Transverse colon (tissue), 4 donors: ENCODE results near the gene TUT4. TPM values are rescaled to one million over a fixed set of nuclear protein-coding genes. Genes with fewer than 3 reads are reported as not detected.
A peak's percentile ranks its signal among the peaks of the same experiment; 100 is the strongest.

ENCODE experiments used
- DNase-seq: peaks from one replicate; pipeline ENCODE4 v3.0.0-alpha.2; 2019
- H3K27ac ChIP-seq, 4 donors: fragments of 200-600 bp; sonication (generic); 2 replicates each; pipeline ENCODE4 v1.5.1; 2016 to 2018; ENCODE audit warnings: inconsistent platforms in 4 of 4
- H3K27me3 ChIP-seq: fragments of 200-600 bp; sonication (generic); 2 replicates; pipeline ENCODE4 v1.5.1; 2017; ENCODE audit warnings: inconsistent platforms
- H3K36me3 ChIP-seq, 4 donors: fragments of 200-600 bp; sonication (generic); 2 replicates each; pipeline ENCODE4 v1.5.1; 2017 to 2019; ENCODE audit warnings: inconsistent platforms in 4 of 4
- H3K4me1 ChIP-seq, 4 donors: fragments of 200-600 bp; sonication (generic); 2 replicates each; pipeline ENCODE4 v1.5.1; 2017 to 2020; ENCODE audit warnings: inconsistent platforms in 4 of 4
- H3K4me3 ChIP-seq, 4 donors: fragments of 200-600 bp; sonication (generic); 1 replicate in 1 of 4; 2 replicates in 3 of 4; pipeline versions ENCODE4 v1.5.1 to v1.6.1; 2017 to 2019; ENCODE audit warnings: inconsistent platforms in 4 of 4
- H3K9me3 ChIP-seq, 2 donors: fragments of 200-600 bp; sonication (generic); 2 replicates each; pipeline ENCODE4 v1.5.1; 2017 to 2019; ENCODE audit warnings: inconsistent platforms in 2 of 2
- CTCF ChIP-seq, 5 experiments: fragments of 200-600 bp in 3 of 5; fragments of 450-650 bp in 2 of 5; sonication (generic) in 3 of 5; IDR thresholded peaks; 1 replicate in 2 of 5; 2 replicates in 3 of 5; pipeline ENCODE4 v1.5.1; 2016 to 2017; ENCODE audit warnings: antibody characterized with exemption in 5 of 5, inconsistent platforms in 3 of 5, mild to moderate bottlenecking in 2 of 5, moderate library complexity in 1 of 5
- EP300 ChIP-seq: sonication (generic); formaldehyde crosslinking; IDR thresholded peaks from one replicate; pipeline ENCODE4 v1.6.1; 2017; ENCODE audit warnings: antibody characterized with exemption, low read depth
- POLR2A ChIP-seq: fragments of 450-650 bp; IDR thresholded peaks from one replicate; pipeline ENCODE4 v1.6.1; 2016; ENCODE audit warnings: antibody characterized with exemption, mild to moderate bottlenecking, moderate library complexity
- POLR2AphosphoS5 ChIP-seq, 3 donors: sonication (generic); formaldehyde crosslinking; IDR thresholded peaks; one replicate each; pipeline ENCODE4 v1.6.1; 2016; ENCODE audit warnings: antibody characterized with exemption in 3 of 3
- WGBS, 2 donors: methylation state at CpG; one replicate each; pipeline ENCODE4 v1.1.5; 2018; ENCODE audit warnings: low coverage in 1 of 2; 5-methylcytosine and 5-hydroxymethylcytosine counted together
- in situ Hi-C, 4 donors: fragments of 200-750 bp; cut with MboI; loops; one replicate each; pipeline versions ENCODE4 v1.15.0 to v1.15.1; 2017; ENCODE audit warnings: low sequenced_read_pairs in 3 of 4, low pct_ligation_motif_present in 1 of 4, low pct_unique_long_range_greater_than_20kb in 1 of 4
- intact Hi-C: fragments of 100-400 bp; cut with DNase I; formaldehyde crosslinking; loops from one replicate; pipeline ENCODE4 v1.15.1; 2023; ENCODE audit warnings: low total_unique reads
- total RNA-seq, 4 donors: library from RNA; depleted of rRNA; stranded (reverse); fragments of >200 nt; gene quantifications; one replicate each; pipeline ENCODE4 v1.1.0, GENCODE V29; 2016

Gene TUT4
- total RNA-seq, 4 donors from 2014 or later = 12.3 to 55.3 (median 27.4) TPM

- Histone ChIP-seq H3K4me3 (no peak overlapping the region), H3K36me3 (no peaks in the 10 kb centered on the region), H3K9me3 (no peaks in the 10 kb centered on the region), H3K27me3 (no peaks in the 10 kb centered on the region), H3K4me1 (peaks cover 0 to 31% (median 17%) of the 10 kb centered on the region in 4 donors), H3K27ac (peak overlapping the region in 1 of 4 donors; percentile 4)
- in situ Hi-C loops (no loop called here), intact Hi-C loops (no loop called here)
- WGBS, 2 donors = 13 to 43% methylated on average over 1 to 3 of the region's 3 CpGs
- DNase-seq = no peak
- TF ChIP-seq POLR2AphosphoS5 (IDR thresholded peaks at IDR 0.05) = no peak
- no peak for TF ChIP-seq EP300
- no peak for TF ChIP-seq POLR2A
- TF ChIP-seq CTCF (IDR thresholded peaks at IDR 0.05) = no peak
Observed at GRCh38 chr1:52554756-52555155, 1.9 kb upstream of the TUT4 start.

- Histone ChIP-seq H3K4me1 (peaks cover 0 to 31% (median 17%) of the 10 kb centered on the region in 4 donors), H3K36me3 (no peaks in the 10 kb centered on the region), H3K9me3 (no peaks in the 10 kb centered on the region), H3K27me3 (no peaks in the 10 kb centered on the region), H3K27ac (peak overlapping the region in 2 of 4 donors; percentile 93 to 94), H3K4me3 (peak overlapping the region in 1 of 4 donors; percentile 95)
- intact Hi-C loops = no loop called here
- TF ChIP-seq POLR2AphosphoS5 (IDR thresholded peaks at IDR 0.05) (no peak), CTCF (IDR thresholded peaks at IDR 0.05) (no peak), POLR2A (no peak), EP300 (no peak)
- DNase-seq = no peak
- in situ Hi-C loops = no loop called here
- WGBS, 2 donors = 80 to 89% methylated on average over 4 to 6 of the region's 6 CpGs
Observed at GRCh38 chr1:52554267-52554640, 1.4 kb upstream of the TUT4 start.

GRCh38 chr1:52553362-52554266 lies 722 bp upstream of the TUT4 start:
- peak; percentile 86 for DNase-seq
- intact Hi-C loops (no loop called here), in situ Hi-C loops (no loop called here)
- 6 to 53% methylated on average over 5 to 66 of the region's 66 CpGs for WGBS, 2 donors
- H3K4me3 ChIP-seq = peak overlapping the region; percentile 77 to 95 (median 86)
- H3K9me3 ChIP-seq = no peaks in the 10 kb centered on the region
- H3K27me3 ChIP-seq = no peaks in the 10 kb centered on the region
- H3K27ac ChIP-seq = peak overlapping the region; percentile 88 to 95 (median 94)
- no peak for TF ChIP-seq EP300
- no peak for TF ChIP-seq CTCF (IDR thresholded peaks at IDR 0.05)
- TF ChIP-seq POLR2AphosphoS5 (IDR thresholded peaks at IDR 0.05) = peak in 2 of 3 donors; percentile 5 to 26
- TF ChIP-seq POLR2A = peak; percentile 28
- no peaks in the 10 kb centered on the region for H3K36me3 ChIP-seq
- peaks cover 0 to 31% (median 17%) of the 10 kb centered on the region in 4 donors for H3K4me1 ChIP-seq

- H3K4me1 ChIP-seq = peaks cover 0 to 31% (median 17%) of the 10 kb centered on the region in 4 donors
Observed at GRCh38 chr1:52552236-52552504, 722 bp downstream of the TUT4 start.

More at GRCh38 chr1:52552236-52552504, 722 bp downstream of the TUT4 start:
- no peaks in the 10 kb centered on the region for H3K27me3 ChIP-seq
- peak overlapping the region; percentile 77 to 95 (median 86) for H3K4me3 ChIP-seq
- H3K36me3 ChIP-seq = no peaks in the 10 kb centered on the region
- H3K9me3 ChIP-seq = no peaks in the 10 kb centered on the region
- TF ChIP-seq EP300 (no peak), CTCF (IDR thresholded peaks at IDR 0.05) (peak in 1 of 5 experiments; percentile 14), POLR2A (peak; percentile 6), POLR2AphosphoS5 (IDR thresholded peaks at IDR 0.05) (peak; percentile 7 to 42 (median 28))
- DNase-seq = peak; percentile 65
- intact Hi-C loops = no loop called here
- in situ Hi-C loops = no loop called here
- 0% methylated on average over 4 to 14 of the region's 14 CpGs for WGBS, 2 donors
- peak overlapping the region; percentile 88 to 95 (median 94) for H3K27ac ChIP-seq
